SK-N-SH treated with all-trans-retinoic acid at 6 μM for 48 hours (cell line): ENCODE results near the gene R3HDM2.

Experiments
- ATAC-seq: fragments of 200-7000 bp; cut with Tn5 transposase; 3 replicates; pipeline ENCODE4 v1.9.1; 2020; ENCODE audit warnings: mild to moderate bottlenecking, moderate library complexity
- BACH2 ChIP-seq: fragments of 250-450 bp; sonication (Bioruptor Pico); IDR thresholded peaks from 2 replicates; pipeline ENCODE4 v1.9.0; 2021; ENCODE audit warnings: mild to moderate bottlenecking, borderline replicate concordance
- ESRRG ChIP-seq: fragments of 250-450 bp; sonication (Bioruptor Pico); IDR thresholded peaks from 2 replicates; pipeline ENCODE4 v1.6.1; 2021; ENCODE audit warnings: mild to moderate bottlenecking
- ISL1 ChIP-seq: fragments of 250-450 bp; sonication (Bioruptor Pico); IDR thresholded peaks from 2 replicates; pipeline ENCODE4 v2.1.2; 2022; ENCODE audit warnings: mild to moderate bottlenecking, moderate library complexity
- OSR1 ChIP-seq: fragments of 250-450 bp; sonication (Bioruptor Pico); IDR thresholded peaks from 2 replicates; pipeline ENCODE4 v1.8.0; 2022; ENCODE audit warnings: moderate library complexity, mild to moderate bottlenecking, inconsistent platforms
- RARB ChIP-seq: fragments of 250-450 bp; sonication (Bioruptor Pico); IDR thresholded peaks from 2 replicates; pipeline ENCODE4 v1.8.0; 2021; ENCODE audit warnings: mild to moderate bottlenecking, moderate library complexity
- SNAI2 ChIP-seq: fragments of 250-450 bp; sonication (Bioruptor Pico); IDR thresholded peaks from 2 replicates; pipeline ENCODE4 v1.5.0; 2020; ENCODE audit warnings: mild to moderate bottlenecking, moderate library complexity
- TCF4 ChIP-seq: fragments of 250-450 bp; sonication (Bioruptor Pico); IDR thresholded peaks from 2 replicates; pipeline ENCODE4 v1.8.0; 2021; ENCODE audit warnings: mild to moderate bottlenecking, moderate library complexity, borderline replicate concordance
- TOX ChIP-seq: fragments of 250-450 bp; sonication (Bioruptor Pico); IDR thresholded peaks from 2 replicates; pipeline ENCODE4 v1.8.0; 2021; ENCODE audit warnings: mild to moderate bottlenecking, moderate library complexity, borderline replicate concordance
- ZC3H10 ChIP-seq: fragments of 250-450 bp; sonication (Bioruptor Pico); IDR thresholded peaks from 2 replicates; pipeline ENCODE4 v1.5.1; 2021; ENCODE audit warnings: mild to moderate bottlenecking, moderate library complexity
- ZFP3 ChIP-seq: fragments of 250-450 bp; sonication (Bioruptor Pico); IDR thresholded peaks from 2 replicates; pipeline ENCODE4 v1.5.0; 2020; ENCODE audit warnings: mild to moderate bottlenecking, moderate library complexity
- ZFP30 ChIP-seq: fragments of 450-650 bp; formaldehyde crosslinking; IDR thresholded peaks from 2 replicates; pipeline ENCODE4 v1.5.0; 2022; ENCODE audit warnings: mild to moderate bottlenecking, moderate library complexity
- ZNF565 ChIP-seq: fragments of 450-650 bp; formaldehyde crosslinking; conservative IDR thresholded peaks from 2 replicates; pipeline ENCODE4 v1.5.0; 2020; ENCODE audit warnings: low read depth, mild to moderate bottlenecking, moderate library complexity
- ZNF70 ChIP-seq: fragments of 450-650 bp; formaldehyde crosslinking; IDR thresholded peaks from 2 replicates; pipeline ENCODE4 v1.5.0; 2020; ENCODE audit warnings: mild to moderate bottlenecking, moderate library complexity
- ZNF8 ChIP-seq: fragments of 450-650 bp; formaldehyde crosslinking; IDR thresholded peaks from 2 replicates; pipeline ENCODE4 v1.5.0; 2020; ENCODE audit warnings: mild to moderate bottlenecking, moderate library complexity
- TF ChIP-seq, protein P1 (sequence below): fragments of 250-450 bp; sonication (Bioruptor Pico); IDR thresholded peaks from 2 replicates; pipeline ENCODE4 v1.8.0; 2020; ENCODE audit warnings: mild to moderate bottlenecking, moderate library complexity, borderline replicate concordance
- TF ChIP-seq, protein P2 (sequence below): fragments of 250-450 bp; sonication (Bioruptor Pico); IDR thresholded peaks from 2 replicates; pipeline ENCODE4 v1.8.0; 2021; ENCODE audit warnings: low read depth, mild to moderate bottlenecking, moderate library complexity, borderline replicate concordance
- TF ChIP-seq, protein P3 (sequence below): fragments of 250-450 bp; sonication (Bioruptor Pico); IDR thresholded peaks from 2 replicates; pipeline ENCODE4 v1.5.1; 2020; ENCODE audit warnings: low read depth, mild to moderate bottlenecking, moderate library complexity
- TF ChIP-seq, protein P4 (sequence below): fragments of 250-450 bp; sonication (Bioruptor Pico); IDR thresholded peaks from 2 replicates; pipeline ENCODE4 v1.5.0; 2020; ENCODE audit warnings: mild to moderate bottlenecking, moderate library complexity
- TF ChIP-seq, protein P5 (sequence below): fragments of 250-450 bp; sonication (Bioruptor Pico); IDR thresholded peaks from 2 replicates; pipeline ENCODE4 v1.5.1; 2021; ENCODE audit warnings: mild to moderate bottlenecking, moderate library complexity

The R3HDM2 gene

DNA sequence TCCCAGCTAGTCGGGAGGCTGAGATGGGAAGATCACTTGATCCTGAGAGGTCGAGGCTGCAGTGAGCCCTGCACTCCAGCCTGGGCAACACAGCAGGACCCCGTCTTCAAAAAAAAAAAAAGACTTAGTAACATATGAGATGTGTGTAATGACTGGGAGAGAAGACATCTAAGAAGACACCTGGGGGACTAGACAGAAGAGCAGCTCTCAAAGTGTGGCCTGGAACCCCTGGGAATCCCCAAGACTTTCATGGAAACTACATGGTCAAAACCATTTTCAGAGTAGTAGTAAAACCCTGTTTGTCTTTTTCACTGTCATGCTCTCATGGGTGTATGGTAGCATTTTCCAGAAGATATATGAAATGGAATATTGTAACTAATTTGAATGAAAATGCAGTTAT is 45.3 kb downstream of the R3HDM2 start (continued):
- TF ChIP-seq BACH2 (CRISPR knock-in tag) = no peak

DNA sequence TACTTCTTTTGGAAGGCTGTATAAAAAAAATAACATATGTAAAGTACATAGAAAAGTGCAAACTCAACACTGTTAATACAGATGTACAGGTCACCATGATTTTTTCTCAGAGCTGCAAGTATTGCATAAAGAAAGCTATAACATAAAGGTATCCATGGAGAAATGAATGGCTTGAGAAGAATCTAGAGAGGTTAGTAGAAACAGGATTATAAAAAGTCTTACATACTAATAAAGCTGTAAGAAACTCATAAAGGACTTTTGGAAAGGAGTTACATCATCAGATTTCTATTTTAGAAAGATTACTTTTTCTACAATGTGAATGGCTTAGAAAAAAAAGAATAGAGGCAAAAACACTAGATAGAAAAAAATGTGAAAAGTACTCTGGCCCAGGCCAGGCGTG is 46.4 kb downstream of the R3HDM2 start:
- no peak for ATAC-seq
- TF ChIP-seq, protein P1, sequence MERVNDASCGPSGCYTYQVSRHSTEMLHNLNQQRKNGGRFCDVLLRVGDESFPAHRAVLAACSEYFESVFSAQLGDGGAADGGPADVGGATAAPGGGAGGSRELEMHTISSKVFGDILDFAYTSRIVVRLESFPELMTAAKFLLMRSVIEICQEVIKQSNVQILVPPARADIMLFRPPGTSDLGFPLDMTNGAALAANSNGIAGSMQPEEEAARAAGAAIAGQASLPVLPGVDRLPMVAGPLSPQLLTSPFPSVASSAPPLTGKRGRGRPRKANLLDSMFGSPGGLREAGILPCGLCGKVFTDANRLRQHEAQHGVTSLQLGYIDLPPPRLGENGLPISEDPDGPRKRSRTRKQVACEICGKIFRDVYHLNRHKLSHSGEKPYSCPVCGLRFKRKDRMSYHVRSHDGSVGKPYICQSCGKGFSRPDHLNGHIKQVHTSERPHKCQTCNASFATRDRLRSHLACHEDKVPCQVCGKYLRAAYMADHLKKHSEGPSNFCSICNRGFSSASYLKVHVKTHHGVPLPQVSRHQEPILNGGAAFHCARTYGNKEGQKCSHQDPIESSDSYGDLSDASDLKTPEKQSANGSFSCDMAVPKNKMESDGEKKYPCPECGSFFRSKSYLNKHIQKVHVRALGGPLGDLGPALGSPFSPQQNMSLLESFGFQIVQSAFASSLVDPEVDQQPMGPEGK (CRISPR knock-in tag) = no peak
- TF ChIP-seq TCF4 (CRISPR knock-in tag) (no peak), TOX (no peak), ZC3H10 (no peak), RARB (CRISPR knock-in tag) (no peak), ZNF565 (CRISPR knock-in tag) (no peak), SNAI2 (CRISPR knock-in tag) (no peak), ZFP30 (no peak), ZNF8 (CRISPR knock-in tag) (no peak), ESRRG (no peak), OSR1 (no peak), ISL1 (CRISPR knock-in tag) (no peak)
- TF ChIP-seq, protein P2, sequence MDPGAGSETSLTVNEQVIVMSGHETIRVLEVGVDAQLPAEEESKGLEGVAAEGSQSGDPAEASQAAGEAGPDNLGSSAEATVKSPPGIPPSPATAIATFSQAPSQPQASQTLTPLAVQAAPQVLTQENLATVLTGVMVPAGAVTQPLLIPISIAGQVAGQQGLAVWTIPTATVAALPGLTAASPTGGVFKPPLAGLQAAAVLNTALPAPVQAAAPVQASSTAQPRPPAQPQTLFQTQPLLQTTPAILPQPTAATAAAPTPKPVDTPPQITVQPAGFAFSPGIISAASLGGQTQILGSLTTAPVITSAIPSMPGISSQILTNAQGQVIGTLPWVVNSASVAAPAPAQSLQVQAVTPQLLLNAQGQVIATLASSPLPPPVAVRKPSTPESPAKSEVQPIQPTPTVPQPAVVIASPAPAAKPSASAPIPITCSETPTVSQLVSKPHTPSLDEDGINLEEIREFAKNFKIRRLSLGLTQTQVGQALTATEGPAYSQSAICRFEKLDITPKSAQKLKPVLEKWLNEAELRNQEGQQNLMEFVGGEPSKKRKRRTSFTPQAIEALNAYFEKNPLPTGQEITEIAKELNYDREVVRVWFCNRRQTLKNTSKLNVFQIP = no peak
- TF ChIP-seq, protein P3, sequence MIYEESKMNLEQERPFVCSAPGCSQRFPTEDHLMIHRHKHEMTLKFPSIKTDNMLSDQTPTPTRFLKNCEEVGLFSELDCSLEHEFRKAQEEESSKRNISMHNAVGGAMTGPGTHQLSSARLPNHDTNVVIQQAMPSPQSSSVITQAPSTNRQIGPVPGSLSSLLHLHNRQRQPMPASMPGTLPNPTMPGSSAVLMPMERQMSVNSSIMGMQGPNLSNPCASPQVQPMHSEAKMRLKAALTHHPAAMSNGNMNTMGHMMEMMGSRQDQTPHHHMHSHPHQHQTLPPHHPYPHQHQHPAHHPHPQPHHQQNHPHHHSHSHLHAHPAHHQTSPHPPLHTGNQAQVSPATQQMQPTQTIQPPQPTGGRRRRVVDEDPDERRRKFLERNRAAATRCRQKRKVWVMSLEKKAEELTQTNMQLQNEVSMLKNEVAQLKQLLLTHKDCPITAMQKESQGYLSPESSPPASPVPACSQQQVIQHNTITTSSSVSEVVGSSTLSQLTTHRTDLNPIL = no peak
- TF ChIP-seq, protein P4, sequence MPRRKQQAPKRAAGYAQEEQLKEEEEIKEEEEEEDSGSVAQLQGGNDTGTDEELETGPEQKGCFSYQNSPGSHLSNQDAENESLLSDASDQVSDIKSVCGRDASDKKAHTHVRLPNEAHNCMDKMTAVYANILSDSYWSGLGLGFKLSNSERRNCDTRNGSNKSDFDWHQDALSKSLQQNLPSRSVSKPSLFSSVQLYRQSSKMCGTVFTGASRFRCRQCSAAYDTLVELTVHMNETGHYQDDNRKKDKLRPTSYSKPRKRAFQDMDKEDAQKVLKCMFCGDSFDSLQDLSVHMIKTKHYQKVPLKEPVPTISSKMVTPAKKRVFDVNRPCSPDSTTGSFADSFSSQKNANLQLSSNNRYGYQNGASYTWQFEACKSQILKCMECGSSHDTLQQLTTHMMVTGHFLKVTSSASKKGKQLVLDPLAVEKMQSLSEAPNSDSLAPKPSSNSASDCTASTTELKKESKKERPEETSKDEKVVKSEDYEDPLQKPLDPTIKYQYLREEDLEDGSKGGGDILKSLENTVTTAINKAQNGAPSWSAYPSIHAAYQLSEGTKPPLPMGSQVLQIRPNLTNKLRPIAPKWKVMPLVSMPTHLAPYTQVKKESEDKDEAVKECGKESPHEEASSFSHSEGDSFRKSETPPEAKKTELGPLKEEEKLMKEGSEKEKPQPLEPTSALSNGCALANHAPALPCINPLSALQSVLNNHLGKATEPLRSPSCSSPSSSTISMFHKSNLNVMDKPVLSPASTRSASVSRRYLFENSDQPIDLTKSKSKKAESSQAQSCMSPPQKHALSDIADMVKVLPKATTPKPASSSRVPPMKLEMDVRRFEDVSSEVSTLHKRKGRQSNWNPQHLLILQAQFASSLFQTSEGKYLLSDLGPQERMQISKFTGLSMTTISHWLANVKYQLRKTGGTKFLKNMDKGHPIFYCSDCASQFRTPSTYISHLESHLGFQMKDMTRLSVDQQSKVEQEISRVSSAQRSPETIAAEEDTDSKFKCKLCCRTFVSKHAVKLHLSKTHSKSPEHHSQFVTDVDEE (CRISPR knock-in tag) = no peak
- TF ChIP-seq, protein P5, sequence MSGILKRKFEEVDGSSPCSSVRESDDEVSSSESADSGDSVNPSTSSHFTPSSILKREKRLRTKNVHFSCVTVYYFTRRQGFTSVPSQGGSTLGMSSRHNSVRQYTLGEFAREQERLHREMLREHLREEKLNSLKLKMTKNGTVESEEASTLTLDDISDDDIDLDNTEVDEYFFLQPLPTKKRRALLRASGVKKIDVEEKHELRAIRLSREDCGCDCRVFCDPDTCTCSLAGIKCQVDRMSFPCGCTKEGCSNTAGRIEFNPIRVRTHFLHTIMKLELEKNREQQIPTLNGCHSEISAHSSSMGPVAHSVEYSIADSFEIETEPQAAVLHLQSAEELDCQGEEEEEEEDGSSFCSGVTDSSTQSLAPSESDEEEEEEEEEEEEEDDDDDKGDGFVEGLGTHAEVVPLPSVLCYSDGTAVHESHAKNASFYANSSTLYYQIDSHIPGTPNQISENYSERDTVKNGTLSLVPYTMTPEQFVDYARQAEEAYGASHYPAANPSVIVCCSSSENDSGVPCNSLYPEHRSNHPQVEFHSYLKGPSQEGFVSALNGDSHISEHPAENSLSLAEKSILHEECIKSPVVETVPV (CRISPR knock-in tag) = no peak

DNA sequence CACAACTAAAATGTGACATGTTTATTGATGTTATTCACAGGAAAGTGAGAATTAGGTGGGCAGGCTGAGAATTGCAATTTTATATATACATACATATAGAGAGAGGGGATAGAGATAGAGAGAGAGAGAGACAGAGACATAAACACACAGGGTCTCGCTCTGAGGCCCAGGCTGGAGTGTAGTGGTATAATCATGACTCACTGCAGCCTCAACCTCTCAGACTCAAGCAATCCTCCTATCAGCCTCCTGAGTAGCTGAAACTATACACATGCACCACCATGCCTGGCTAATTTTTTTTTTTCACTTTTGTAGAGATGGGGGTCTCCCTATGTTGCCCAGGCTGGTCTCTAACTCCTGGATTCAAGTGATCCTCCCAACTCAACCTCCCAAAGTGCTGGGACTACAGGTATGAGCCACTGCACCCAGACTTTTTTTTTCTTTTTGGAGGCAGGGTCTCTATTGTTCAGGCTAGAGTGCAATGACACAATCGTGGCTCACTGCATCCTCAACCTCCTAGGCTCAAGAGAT is 49.1 kb downstream of the R3HDM2 start:
- TF ChIP-seq, protein P5 (CRISPR knock-in tag) = no peak
- TF ChIP-seq, protein P3 = no peak
- TF ChIP-seq ZFP3 (no peak), SNAI2 (CRISPR knock-in tag) (no peak), ZNF70 (CRISPR knock-in tag) (no peak)
- TF ChIP-seq, protein P4 (CRISPR knock-in tag) = no peak
- no peak for ATAC-seq
